Psoas muscle (tissue), 8 donors: ENCODE data around the gene RFC4. TPM values are rescaled to one million over a fixed set of nuclear protein-coding genes. Genes with fewer than 3 reads are reported as not detected.

Experiments used
- ATAC-seq, 4 donors: fragments of 200-7000 bp; cut with Tn5 transposase; one replicate each; pipeline ENCODE4 v1.9.1; 2020; ENCODE audit warnings: moderate library complexity in 3 of 4, mild to moderate bottlenecking in 2 of 4
- DNase-seq, 2 donors: peaks; one replicate each; pipeline ENCODE4 v3.0.0-alpha.2; 2020
- H3K27ac ChIP-seq: fragments of 200-600 bp; one replicate; pipeline ENCODE4 v1.8.0; 2022
- H3K27me3 ChIP-seq, 3 donors: fragments of 200-600 bp in 1 of 3; one replicate each; pipeline versions ENCODE4 v1.6.1 to v1.8.0; 2013 to 2022; ENCODE audit warnings: low read length in 2 of 3, mild to moderate bottlenecking in 2 of 3, moderate library complexity in 1 of 3; ENCODE audit not compliant: insufficient read depth in 3 of 3
- H3K36me3 ChIP-seq, 2 donors: fragments of 200-600 bp in 1 of 2; one replicate each; pipeline versions ENCODE4 v1.6.1 to v1.8.0; 2013 to 2022; ENCODE audit warnings: low read depth in 1 of 2, mild to moderate bottlenecking in 1 of 2, moderate library complexity in 1 of 2; ENCODE audit not compliant: insufficient read depth in 1 of 2
- H3K4me1 ChIP-seq: fragments of 200-600 bp; one replicate; pipeline ENCODE4 v1.8.0; 2022
- H3K4me3 ChIP-seq: fragments of 200-600 bp; one replicate; pipeline ENCODE4 v1.8.0; 2022; ENCODE audit warnings: mild to moderate bottlenecking
- H3K9me3 ChIP-seq: fragments of 200-600 bp; one replicate; pipeline ENCODE4 v1.8.0; 2022
- CTCF ChIP-seq: fragments of 200-600 bp; IDR thresholded peaks from one replicate; pipeline ENCODE4 v1.8.0; 2022; ENCODE audit warnings: antibody characterized with exemption
- WGBS, 3 donors: extraction: QIAGEN DNeasy Blood & Tissue Kit; methylation state at CpG; one replicate each; pipeline versions ENCODE4 v1.1.6 to v1.1.7; 2013; 5-methylcytosine and 5-hydroxymethylcytosine counted together
- intact Hi-C, 2 donors: fragments of 100-400 bp; cut with DNase I; formaldehyde crosslinking; loops; one replicate each; pipeline versions ENCODE4 v1.11.0 to v1.14.2; 2022
- polyA plus RNA-seq, 3 donors: library from polyadenylated mRNA; stranded (reverse); fragments of 200-250 nt; gene quantifications; one replicate each; pipeline ENCODE4 v1.2.3, GENCODE V29; 2013
- total RNA-seq, 4 donors: library from RNA; stranded (reverse); fragmentation: NEBNext Ultra II Directional in 2 of 4; extraction: Animal tissue kit (Norgen Biotek cat#: 25700) in 2 of 4; gene quantifications; one replicate each; pipeline versions ENCODE4 v1.2.1 to v1.2.4, GENCODE V29; 2021 to 2023
- donor health status: healthy with polysubstance abuse.
- donor health status: DM: no; HTN: no; CAD: no; lungs with moderate emphysema.
- donor health status: Bipolar disorder and iron deficiency.
- donor health status: healthy.
- donor health status: DM: yes; HTN: yes; CAD: no.
- donor health status: DM: no; HTN: no; CAD: no.
- donor health status: DM: no; HTN: no; CAD: no.
- donor health status: DM: yes; HTN: yes; CAD: no.

RFC4 gene
- total and polyA plus RNA-seq, 7 donors: 3.4 to 20.6 (median 8.1) TPM

- DNase-seq: no peak
- Histone ChIP-seq H3K4me3 (no peak overlapping the region), H3K4me1 (peaks cover 45% of the 10 kb centered on the region), H3K27me3 (no peaks in the 10 kb centered on the region), H3K9me3 (no peaks in the 10 kb centered on the region), H3K36me3 (peaks cover 31 to 72% of the 10 kb centered on the region in 2 donors), H3K27ac (no peak overlapping the region)
- TF ChIP-seq CTCF: no peak
- intact Hi-C loops: no loop called here
- ATAC-seq: no peak
- 60 to 78% (median 62%) methylated on average over 4 of the region's 4 CpGs for WGBS, 3 donors
These were observed 16.6 kb downstream of the RFC4 start for GRCh38 chr3:186789554-186790260.

GRCh38 chr3:186788482-186789370, 17.6 kb downstream of the RFC4 start:
- Histone ChIP-seq H3K27me3 (no peaks in the 10 kb centered on the region), H3K36me3 (peaks cover 26 to 79% of the 10 kb centered on the region in 2 donors), H3K9me3 (no peaks in the 10 kb centered on the region), H3K27ac (no peak overlapping the region), H3K4me1 (peaks cover 45% of the 10 kb centered on the region), H3K4me3 (peak overlapping the region; percentile 1)
- 42 to 48% (median 45%) methylated on average over 13 of the region's 13 CpGs for WGBS, 3 donors
- DNase-seq (no peak), ATAC-seq (no peak)
- intact Hi-C loops: no loop called here
- TF ChIP-seq CTCF: no peak

- H3K4me1 ChIP-seq: peaks cover 45% of the 10 kb centered on the region
- intact Hi-C loops: no loop called here
These were observed 18.4 kb downstream of the RFC4 start for GRCh38 chr3:186787642-186788481.

More at GRCh38 chr3:186787642-186788481, 18.4 kb downstream of the RFC4 start:
- H3K27ac ChIP-seq: peak overlapping the region; percentile 19
- peak overlapping the region; percentile 93 for H3K4me3 ChIP-seq
- DNase-seq (no peak), ATAC-seq (no peak)
- no peaks in the 10 kb centered on the region for H3K9me3 ChIP-seq
- WGBS, 3 donors: 73 to 82% (median 75%) methylated on average over 15 of the region's 15 CpGs
- peaks cover 26 to 79% of the 10 kb centered on the region in 2 donors for H3K36me3 ChIP-seq
- no peaks in the 10 kb centered on the region for H3K27me3 ChIP-seq
- TF ChIP-seq CTCF: no peak
